ENCODE results near the gene CORO1C.

Gene CORO1C

GRCh38 chr12:108696111-108696995 is 35.0 kb downstream of the CORO1C start:
- DNase-seq, result no peak

- no peak for DNase-seq
Observed at GRCh38 chr12:108694812-108695278, 36.5 kb downstream of the CORO1C start.

- no peak for DNase-seq
Observed at GRCh38 chr12:108693751-108694150, 37.6 kb downstream of the CORO1C start.

GRCh38 chr12:108693186-108693730 is 38.1 kb downstream of the CORO1C start:
- DNase-seq, result no peak

GRCh38 chr12:108691998-108692808 is 39.1 kb downstream of the CORO1C start:
- DNase-seq, result no peak

- DNase-seq, result peak; percentile 71
Observed at GRCh38 chr12:108691175-108691997, 39.9 kb downstream of the CORO1C start.

- DNase-seq, result no peak
Observed at GRCh38 chr12:108690542-108691174, 40.7 kb downstream of the CORO1C start.

GRCh38 chr12:108690191-108690518 is 41.2 kb downstream of the CORO1C start:
- no peak for DNase-seq

GRCh38 chr12:108689314-108690190 is 41.8 kb downstream of the CORO1C start:
- no peak for DNase-seq

- no peak for DNase-seq
Observed at GRCh38 chr12:108686780-108687179, 44.5 kb downstream of the CORO1C start.

- no peak for DNase-seq
Observed at GRCh38 chr12:108685469-108686260, 45.7 kb downstream of the CORO1C start.

GRCh38 chr12:108683906-108684556 is 47.3 kb downstream of the CORO1C start:
- DNase-seq, result no peak

GRCh38 chr12:108681317-108681716 is 50.0 kb downstream of the CORO1C start:
- no peak for DNase-seq

GRCh38 chr12:108679106-108679681 is 52.1 kb downstream of the CORO1C start:
- no peak for DNase-seq

GRCh38 chr12:108678104-108678730 is 53.1 kb downstream of the CORO1C start:
- DNase-seq, result no peak

GRCh38 chr12:108677381-108677780 is 53.9 kb downstream of the CORO1C start:
- no peak for DNase-seq

GRCh38 chr12:108676707-108677106 is 54.6 kb downstream of the CORO1C start:
- DNase-seq, result no peak

- no peak for DNase-seq
Observed at GRCh38 chr12:108675792-108676191, 55.5 kb downstream of the CORO1C start.

GRCh38 chr12:108672054-108672453 is 59.3 kb downstream of the CORO1C start:
- no peak for DNase-seq

Data from NCI-H2081 treated with DMSO at 0.1 percent for 48 hours (cell line).